IMR-90 (cell line): Measurements from ENCODE around the gene HIF1A. TPM values are rescaled to one million over a fixed set of nuclear protein-coding genes. Genes with fewer than 3 reads are reported as not detected.

Experiments used
- ATAC-seq: fragments of 200-7000 bp; cut with Tn5 transposase; 2 replicates; pipeline ENCODE4 v1.9.1; 2020; ENCODE audit warnings: low read depth, mild to moderate bottlenecking, moderate library complexity
- BruUV-seq: library from RNA; stranded (reverse); fragments of 400-500 nt; replicated peaks from 2 replicates; lab custom pipeline; 2021; lab: Mats Ljungman, UMichigan
- CTCF ChIA-PET: fragments of 300-600 bp; formaldehyde crosslinking; extraction: SDS; loops from one replicate; lab custom pipeline; 2021; ENCODE audit warnings: antibody characterized with exemption; lab: Yijun Ruan, JAX
- POLR2A ChIA-PET: fragments of 300-600 bp; sonication (Branson Sonifier 250); formaldehyde crosslinking; loops from one replicate; lab custom pipeline; 2022; ENCODE audit warnings: antibody characterized with exemption; ENCODE audit not compliant: unreplicated experiment; lab: Charles Lee
- DNase-seq: peaks from one replicate; pipeline ENCODE4 v3.0.0; 2013
- H2AFZ ChIP-seq: replicated peaks from 2 replicates; pipeline ENCODE3; 2013; ENCODE audit warnings: low read length, mild to moderate bottlenecking; ENCODE audit not compliant: poor library complexity
- H2AK5ac ChIP-seq: 2 replicates; pipeline ENCODE4 v1.6.1; 2013; ENCODE audit warnings: low read depth, low read length, inconsistent platforms
- H2AK9ac ChIP-seq: replicated peaks from 2 replicates; pipeline ENCODE3; 2013; ENCODE audit warnings: mild to moderate bottlenecking, low read depth, low read length, moderate library complexity; ENCODE audit not compliant: poor library complexity
- H2BK120ac ChIP-seq: 2 replicates; pipeline ENCODE4 v1.6.1; 2013; ENCODE audit warnings: low read depth, low read length, inconsistent platforms
- H2BK15ac ChIP-seq: 3 replicates; pipeline ENCODE4 v1.6.1; 2013; ENCODE audit warnings: low read depth, low read length, inconsistent platforms
- H2BK20ac ChIP-seq: 2 replicates; pipeline ENCODE4 v1.6.1; 2013; ENCODE audit warnings: low read depth, mild to moderate bottlenecking, inconsistent platforms, low read length, moderate library complexity
- H2BK5ac ChIP-seq: 2 replicates; pipeline ENCODE4 v1.6.1; 2013; ENCODE audit warnings: mild to moderate bottlenecking, low read depth, low read length, inconsistent platforms; ENCODE audit not compliant: poor library complexity, severe bottlenecking
- H3K14ac ChIP-seq: replicated peaks from 2 replicates; pipeline ENCODE4 v1.6.1; 2013; ENCODE audit warnings: low read depth, low read length, inconsistent platforms
- H3K18ac ChIP-seq: 2 replicates; pipeline ENCODE4 v1.6.1; 2013; ENCODE audit warnings: low read depth, low read length, control low read depth
- H3K23ac ChIP-seq: 2 replicates; pipeline ENCODE4 v1.6.1; 2013; ENCODE audit warnings: low read depth, low read length, inconsistent platforms
- H3K27ac ChIP-seq: 2 replicates; pipeline ENCODE4 v1.5.1; 2013; ENCODE audit warnings: mild to moderate bottlenecking, control low read depth, low read length; ENCODE audit not compliant: insufficient read depth
- H3K27me3 ChIP-seq: 2 replicates; pipeline ENCODE4 v1.6.1; 2013; ENCODE audit warnings: low read length; ENCODE audit not compliant: control insufficient read depth, insufficient read depth
- H3K36me3 ChIP-seq: 2 replicates; pipeline ENCODE4 v1.6.1; 2013; ENCODE audit warnings: low read length, mixed read lengths; ENCODE audit not compliant: control insufficient read depth, insufficient read depth
- H3K4ac ChIP-seq: 2 replicates; pipeline ENCODE4 v1.6.1; 2013; ENCODE audit warnings: low read depth, low read length, inconsistent platforms
- H3K4me1 ChIP-seq: 2 replicates; pipeline ENCODE4 v1.6.1; 2013; ENCODE audit warnings: low read length, mixed read lengths; ENCODE audit not compliant: control insufficient read depth, insufficient read depth
- H3K4me2 ChIP-seq: 2 replicates; pipeline ENCODE4 v1.6.1; 2013; ENCODE audit warnings: low read depth, mild to moderate bottlenecking, control low read depth, low read length, moderate library complexity
- H3K4me3 ChIP-seq: 2 replicates; pipeline ENCODE4 v1.5.1; 2013; ENCODE audit warnings: low read depth, mild to moderate bottlenecking, control low read depth, low read length, moderate library complexity; ENCODE audit not compliant: insufficient read depth
- H3K56ac ChIP-seq: 2 replicates; pipeline ENCODE4 v1.6.1; 2013; ENCODE audit warnings: low read length, inconsistent platforms; ENCODE audit not compliant: insufficient read depth; ENCODE audit errors: extremely low read depth
- H3K79me1 ChIP-seq, 2 experiments: 2 replicates each; pipeline ENCODE4 v1.6.1; 2013; ENCODE audit warnings: low read length in 2 of 2, inconsistent platforms in 1 of 2, low read depth in 1 of 2
- H3K9ac ChIP-seq: 2 replicates; pipeline ENCODE4 v1.6.1; 2013; ENCODE audit warnings: low read depth, low read length, control low read depth
- H3K9me1 ChIP-seq: 2 replicates; pipeline ENCODE4 v1.6.1; 2013; ENCODE audit warnings: low read length, inconsistent platforms; ENCODE audit not compliant: insufficient read depth
- H3K9me3 ChIP-seq: 2 replicates; pipeline ENCODE4 v1.6.1; 2013; ENCODE audit warnings: low read length; ENCODE audit not compliant: control insufficient read depth, insufficient read depth
- H4K20me1 ChIP-seq: 2 replicates; pipeline ENCODE4 v1.6.1; 2013; ENCODE audit warnings: low read length, inconsistent platforms; ENCODE audit not compliant: insufficient read depth
- H4K5ac ChIP-seq: 2 replicates; pipeline ENCODE4 v1.6.1; 2013; ENCODE audit warnings: mild to moderate bottlenecking, low read depth, low read length, control low read depth
- H4K8ac ChIP-seq, 2 experiments: 2 replicates each; pipeline ENCODE4 v1.6.1; 2013; ENCODE audit warnings: low read depth in 2 of 2, low read length in 2 of 2, control low read depth in 1 of 2, inconsistent platforms in 1 of 2
- H4K91ac ChIP-seq: 2 replicates; pipeline ENCODE4 v1.6.1; 2013; ENCODE audit warnings: low read depth, low read length, inconsistent platforms; ENCODE audit not compliant: insufficient read depth
- BHLHE40 ChIP-seq: fragments of 150-350 bp; IDR thresholded peaks from 2 replicates; pipeline ENCODE4 v1.6.1; 2016; ENCODE audit warnings: mild to moderate bottlenecking, low read depth, low read length
- FOS ChIP-seq: fragments of 150-350 bp; IDR thresholded peaks from 2 replicates; pipeline ENCODE4 v1.6.1; 2016; ENCODE audit warnings: low read depth, low read length
- MAFK ChIP-seq: IDR thresholded peaks from 2 replicates; pipeline ENCODE4 v1.6.1; 2012; ENCODE audit warnings: low read depth, low read length, improper control_type of control experiment
- MXI1 ChIP-seq: IDR thresholded peaks from 2 replicates; pipeline ENCODE4 v1.6.1; 2012; ENCODE audit warnings: low read depth, mild to moderate bottlenecking, low read length, moderate library complexity, borderline replicate concordance
- RCOR1 ChIP-seq: IDR thresholded peaks from 2 replicates; pipeline ENCODE4 v1.6.1; 2012; ENCODE audit warnings: mild to moderate bottlenecking, low read length, improper control_type of control experiment; ENCODE audit not compliant: insufficient replicate concordance
- RFX5 ChIP-seq: IDR thresholded peaks from 2 replicates; pipeline ENCODE4 v1.8.0; 2012; ENCODE audit warnings: low read depth, mild to moderate bottlenecking, low read length, moderate library complexity
- WGBS, 2 experiments: methylation state at CpG; one replicate each; pipeline versions ENCODE4 v1.1.5 to v1.1.7; 2013; ENCODE audit warnings: missing lambda C conversion rate in 2 of 2; ENCODE audit not compliant: insufficient read length in 1 of 2; ENCODE audit errors: extremely low coverage in 2 of 2; 5-methylcytosine and 5-hydroxymethylcytosine counted together
- dilution Hi-C: fragments of 300-500 bp; cut with HindIII; formaldehyde crosslinking; loops from one replicate; pipeline ENCODE4 v1.14.3; 2018; ENCODE audit warnings: low sequenced_read_pairs; ENCODE audit not compliant: unreplicated experiment
- in situ Hi-C: fragments of 300-500 bp; cut with MboI; formaldehyde crosslinking; loops from 3 replicates; pipeline ENCODE4 v1.14.3; 2019; ENCODE audit warnings: low sequenced_read_pairs, inconsistent platforms, mixed read lengths
- intact Hi-C: fragments of 100-400 bp; cut with micrococcal nuclease; formaldehyde crosslinking; loops from 2 replicates; pipeline ENCODE4 v1.10.0; 2022
- polyA plus RNA-seq, 3 experiments: library from polyadenylated mRNA; depleted of rRNA; stranded (reverse); fragments of >200 nt; gene quantifications; 2 replicates each; pipeline ENCODE4 v1.2.3, GENCODE V29; 2012; ENCODE audit warnings: low replicate concordance in 1 of 3
- total RNA-seq: library from RNA; depleted of rRNA; stranded (reverse); fragments of >200 nt; gene quantifications from 2 replicates; pipeline ENCODE4 v1.2.3, GENCODE V29; 2012
- TF ChIP-seq, protein P1 (sequence below): fragments of 150-350 bp; IDR thresholded peaks from 2 replicates; pipeline ENCODE4 v1.6.1; 2017; ENCODE audit warnings: mild to moderate bottlenecking, antibody characterized with exemption, low read length, low read depth

The HIF1A gene
- total and polyA plus RNA-seq, 2 of the 4 experiments (the other 2 are of a cell fraction): 128 to 301 TPM

DNA sequence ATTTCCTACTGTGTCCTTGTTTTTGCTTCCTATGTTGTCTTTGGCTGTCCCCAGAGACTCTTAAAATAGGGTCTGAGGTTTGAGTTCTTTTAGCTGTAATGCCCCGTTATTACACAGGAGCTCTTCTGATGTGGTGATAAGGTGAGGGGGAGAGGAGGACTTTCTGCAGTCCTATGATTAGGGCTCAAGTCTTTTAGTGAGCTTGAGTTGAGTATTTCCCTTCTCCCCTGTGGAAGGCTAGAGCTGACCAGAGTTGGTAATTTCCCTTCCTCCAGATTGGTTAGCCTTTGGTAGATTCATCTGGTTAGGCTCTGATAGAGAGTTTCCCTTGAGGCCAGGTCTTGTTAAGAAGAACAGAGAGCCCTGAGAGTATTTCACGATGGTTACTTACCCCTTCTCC lies 4.3 kb upstream of the HIF1A start:
- H3K79me1 ChIP-seq: no peaks in the 10 kb centered on the region; a peak in 1 of 4 replicates
- no peak overlapping the region for H3K14ac ChIP-seq
- no peak overlapping the region for H3K4me2 ChIP-seq
- POLR2A ChIA-PET: interaction anchor here (0.6 kb wide), 1 partner anchor 113 kb away, joined by 3 read pairs; no protein-coding TSS in a partner anchor
- H3K18ac ChIP-seq: peak overlapping the region; percentile 9; the same call in 1 of the 2 replicates
- H3K9me1 ChIP-seq: no peaks in the 10 kb centered on the region
- H2BK20ac ChIP-seq: no peak overlapping the region
- no peaks in the 10 kb centered on the region for H3K36me3 ChIP-seq
- BruUV-seq: no TSS peak
- H4K20me1 ChIP-seq: peaks cover 4% of the 10 kb centered on the region; the same call in 1 of the 2 replicates
- TF ChIP-seq RFX5 (no peak), BHLHE40 (no peak), RCOR1 (no peak), MAFK (no peak), FOS (no peak), MXI1 (no peak)
- TF ChIP-seq, protein P1, sequence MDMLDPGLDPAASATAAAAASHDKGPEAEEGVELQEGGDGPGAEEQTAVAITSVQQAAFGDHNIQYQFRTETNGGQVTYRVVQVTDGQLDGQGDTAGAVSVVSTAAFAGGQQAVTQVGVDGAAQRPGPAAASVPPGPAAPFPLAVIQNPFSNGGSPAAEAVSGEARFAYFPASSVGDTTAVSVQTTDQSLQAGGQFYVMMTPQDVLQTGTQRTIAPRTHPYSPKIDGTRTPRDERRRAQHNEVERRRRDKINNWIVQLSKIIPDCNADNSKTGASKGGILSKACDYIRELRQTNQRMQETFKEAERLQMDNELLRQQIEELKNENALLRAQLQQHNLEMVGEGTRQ: no peak
- H2AK5ac ChIP-seq: peak overlapping the region; percentile 5; the same call in 1 of the 2 replicates
- H3K27me3 ChIP-seq: no peaks in the 10 kb centered on the region
- dilution Hi-C loops (no loop called here), intact Hi-C loops (no loop called here), in situ Hi-C loops (no loop called here)
- H2BK120ac ChIP-seq: no peak overlapping the region
- H3K4ac ChIP-seq: no peak overlapping the region
- no peak overlapping the region for H3K4me3 ChIP-seq
- no peak for DNase-seq
- no peak overlapping the region for H3K9ac ChIP-seq
- peak overlapping the region; percentile 5; the same call in 1 of the 3 replicates for H2BK15ac ChIP-seq
- H2AK9ac ChIP-seq: no peak overlapping the region
- no peak overlapping the region for H4K91ac ChIP-seq
- H3K23ac ChIP-seq: no peak overlapping the region
- no peaks in the 10 kb centered on the region for H3K9me3 ChIP-seq
- H2AFZ ChIP-seq: no peak overlapping the region
- H4K5ac ChIP-seq: no peak overlapping the region; the same call in 1 of the 2 replicates
- WGBS, 2 experiments: no CpG with 5 or more reads among the region's 2 CpGs
- no peaks in the 10 kb centered on the region; the same call in none of the 2 replicates for H3K4me1 ChIP-seq
- ATAC-seq: no peak
- CTCF ChIA-PET: interaction anchor here (0.6 kb wide), 1 partner anchor 137 kb away, joined by 3 read pairs; no protein-coding TSS in a partner anchor
- peak overlapping the region in 1 of 2 experiments; percentile 9; a peak in 1 of 4 replicates for H4K8ac ChIP-seq
- no peak overlapping the region for H3K56ac ChIP-seq
- H3K27ac ChIP-seq: no peak overlapping the region
- no peak overlapping the region for H2BK5ac ChIP-seq
